Suprapubic skin (tissue), 4 donors: ENCODE data around the gene TMEM167A.

ENCODE experiments used
- EP300 ChIP-seq: sonication (generic); formaldehyde crosslinking; IDR thresholded peaks from one replicate; pipeline ENCODE4 v1.6.1; 2017; ENCODE audit warnings: antibody characterized with exemption
- POLR2A ChIP-seq, 2 donors: fragments of 450-650 bp; IDR thresholded peaks; one replicate each; pipeline ENCODE4 v1.6.1; 2017; ENCODE audit warnings: antibody characterized with exemption in 2 of 2, mild to moderate bottlenecking in 2 of 2, moderate library complexity in 2 of 2
- POLR2AphosphoS5 ChIP-seq, 3 donors: sonication (generic); formaldehyde crosslinking; IDR thresholded peaks; one replicate each; pipeline ENCODE4 v1.6.1; 2017; ENCODE audit warnings: antibody characterized with exemption in 3 of 3
- TF ChIP-seq, protein P1 (sequence below), 2 donors: fragments of 200-600 bp in 1 of 2; fragments of 450-650 bp in 1 of 2; sonication (generic) in 1 of 2; IDR thresholded peaks; one replicate each; pipeline ENCODE4 v1.5.1; 2016 to 2019; ENCODE audit warnings: antibody characterized with exemption in 2 of 2, mild to moderate bottlenecking in 1 of 2, moderate library complexity in 1 of 2

DNA sequence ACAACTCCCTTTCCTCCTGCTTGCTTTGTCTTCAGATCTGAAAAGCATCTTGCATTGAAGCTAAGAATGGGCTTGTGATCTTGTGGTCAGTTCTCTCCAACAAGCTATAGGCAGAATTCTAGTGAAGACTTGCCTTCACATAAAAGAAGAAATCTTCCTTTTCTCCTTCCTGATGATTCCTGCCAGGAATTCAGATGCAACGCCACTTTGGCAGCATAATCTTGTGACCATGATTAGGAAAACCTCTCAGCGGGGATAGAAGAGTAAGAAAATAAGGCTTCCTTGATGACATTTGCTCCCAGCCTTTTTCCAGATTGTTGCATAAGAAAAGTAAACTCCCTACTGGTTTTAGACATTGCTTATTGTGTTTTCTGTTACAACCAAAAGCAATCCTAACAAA lies 73.4 kb downstream of the TMEM167A start:
- TF ChIP-seq, protein P1, sequence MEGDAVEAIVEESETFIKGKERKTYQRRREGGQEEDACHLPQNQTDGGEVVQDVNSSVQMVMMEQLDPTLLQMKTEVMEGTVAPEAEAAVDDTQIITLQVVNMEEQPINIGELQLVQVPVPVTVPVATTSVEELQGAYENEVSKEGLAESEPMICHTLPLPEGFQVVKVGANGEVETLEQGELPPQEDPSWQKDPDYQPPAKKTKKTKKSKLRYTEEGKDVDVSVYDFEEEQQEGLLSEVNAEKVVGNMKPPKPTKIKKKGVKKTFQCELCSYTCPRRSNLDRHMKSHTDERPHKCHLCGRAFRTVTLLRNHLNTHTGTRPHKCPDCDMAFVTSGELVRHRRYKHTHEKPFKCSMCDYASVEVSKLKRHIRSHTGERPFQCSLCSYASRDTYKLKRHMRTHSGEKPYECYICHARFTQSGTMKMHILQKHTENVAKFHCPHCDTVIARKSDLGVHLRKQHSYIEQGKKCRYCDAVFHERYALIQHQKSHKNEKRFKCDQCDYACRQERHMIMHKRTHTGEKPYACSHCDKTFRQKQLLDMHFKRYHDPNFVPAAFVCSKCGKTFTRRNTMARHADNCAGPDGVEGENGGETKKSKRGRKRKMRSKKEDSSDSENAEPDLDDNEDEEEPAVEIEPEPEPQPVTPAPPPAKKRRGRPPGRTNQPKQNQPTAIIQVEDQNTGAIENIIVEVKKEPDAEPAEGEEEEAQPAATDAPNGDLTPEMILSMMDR (IDR thresholded peaks at IDR 0.05), result no peak
- TF ChIP-seq EP300, result no peak
- TF ChIP-seq POLR2AphosphoS5 (IDR thresholded peaks at IDR 0.05), result no peak
- no peak for TF ChIP-seq POLR2A (IDR thresholded peaks at IDR 0.05)
